HCT116 (cell line): Measurements from ENCODE around the gene CLIC3. TPM values are rescaled to one million over a fixed set of nuclear protein-coding genes. Genes with fewer than 3 reads are reported as not detected.

Experiments
- ATAC-seq: fragments of 200-7000 bp; cut with Tn5 transposase; 2 replicates; pipeline ENCODE4 v1.9.1; 2020; ENCODE audit warnings: mild to moderate bottlenecking, moderate library complexity
- BruUV-seq: library from RNA; stranded (reverse); fragments of 400-500 nt; replicated peaks from 2 replicates; lab custom pipeline; 2021; lab: Mats Ljungman, UMichigan
- CTCF ChIA-PET: fragments of 300-600 bp; sonication (Branson Sonifier 250); formaldehyde crosslinking; loops from one replicate; lab custom pipeline; 2021; ENCODE audit warnings: antibody characterized with exemption; lab: Charles Lee
- POLR2A ChIA-PET: fragments of 300-600, 350-600 bp; sonication (Branson Sonifier 250); formaldehyde crosslinking; loops from one replicate; lab custom pipeline; 2021; ENCODE audit warnings: antibody characterized with exemption; lab: Charles Lee
- RAD21 ChIA-PET, 2 experiments: fragments of 300-600 bp; sonication (Branson Sonifier 250); formaldehyde crosslinking; loops; one replicate each; lab custom pipeline; 2023; ENCODE audit warnings: low total read pairs in 2 of 2; ENCODE audit not compliant: uncharacterized antibody in 2 of 2, unreplicated experiment in 2 of 2, low non-redundant PET in 1 of 2; lab: Charles Lee
- DNase-seq: peaks from one replicate; pipeline ENCODE4 v3.0.0-alpha.2; 2010; ENCODE audit warnings: low read depth, low spot score
- H2AFZ ChIP-seq: fragments of 200-600 bp; shearing (Covaris generic), sonication (generic); 2 replicates; pipeline ENCODE4 v1.6.1; 2017; ENCODE audit warnings: low read depth, mixed run types, mixed read lengths, antibody characterized with exemption, low read length; ENCODE audit not compliant: poor library complexity, severe bottlenecking
- H3K27ac ChIP-seq: 2 replicates; pipeline ENCODE4 v1.5.1; 2012; ENCODE audit warnings: low read depth, low read length
- H3K27me3 ChIP-seq: fragments of 200-600 bp; sonication (generic); 2 replicates; pipeline ENCODE4 v1.6.1; 2016; ENCODE audit warnings: mixed run types, low read length, mixed read lengths; ENCODE audit not compliant: insufficient read depth
- H3K36me3 ChIP-seq, 2 experiments: fragments of 200-500 bp in 1 of 2; fragments of 200-600 bp in 1 of 2; sonication (Bioruptor generic) in 1 of 2; sonication (generic) in 1 of 2; 2 replicates each; pipeline versions ENCODE4 v1.5.1 to v1.6.1; 2014 to 2016; ENCODE audit warnings: low read length in 2 of 2, inconsistent platforms in 1 of 2, mixed read lengths in 1 of 2, mixed run types in 1 of 2; ENCODE audit not compliant: insufficient read depth in 2 of 2, control insufficient read depth in 1 of 2
- H3K4me1 ChIP-seq, 2 experiments: fragments of 200-600 bp in 1 of 2; sonication (generic) in 1 of 2; 2 replicates each; pipeline versions ENCODE4 v1.5.1 to v1.6.1; 2012 to 2017; ENCODE audit warnings: low read length in 2 of 2, inconsistent platforms in 1 of 2, mild to moderate bottlenecking in 1 of 2, mixed read lengths in 1 of 2, mixed run types in 1 of 2, moderate library complexity in 1 of 2; ENCODE audit not compliant: insufficient read depth in 2 of 2, control insufficient read depth in 1 of 2
- H3K4me2 ChIP-seq: fragments of 200-600 bp; sonication (generic); 2 replicates; pipeline ENCODE4 v1.6.1; 2017; ENCODE audit warnings: mixed run types, low read length, mixed read lengths
- H3K4me3 ChIP-seq, 2 experiments: fragments of 200-600 bp in 1 of 2; sonication (generic) in 1 of 2; replicated peaks in 1 of 2; 2 replicates each; pipeline ENCODE4 v1.5.1; 2011 to 2016; ENCODE audit warnings: low read length in 2 of 2, control low read depth in 1 of 2, low read depth in 1 of 2, mild to moderate bottlenecking in 1 of 2, mixed read lengths in 1 of 2, mixed run types in 1 of 2
- H3K79me2 ChIP-seq: fragments of 200-600 bp; sonication (generic); 2 replicates; pipeline ENCODE4 v1.6.1; 2017; ENCODE audit warnings: mild to moderate bottlenecking, mixed run types, low read length, moderate library complexity, mixed read lengths; ENCODE audit not compliant: insufficient read depth
- H3K9ac ChIP-seq: fragments of 200-600 bp; sonication (generic); 2 replicates; pipeline ENCODE4 v1.6.1; 2016; ENCODE audit warnings: low read length, mixed read lengths
- H3K9me2 ChIP-seq: fragments of 200-600 bp; sonication (generic), shearing (Covaris generic); 2 replicates; pipeline ENCODE4 v1.6.1; 2017; ENCODE audit warnings: mixed run types, mild to moderate bottlenecking, moderate library complexity; ENCODE audit not compliant: insufficient read depth
- H3K9me3 ChIP-seq, 2 experiments: fragments of 200-500 bp in 1 of 2; fragments of 200-600 bp in 1 of 2; sonication (Bioruptor generic) in 1 of 2; sonication (generic) in 1 of 2; 2 replicates each; pipeline ENCODE4 v1.6.1; 2014 to 2017; ENCODE audit warnings: low read length in 2 of 2, mixed read lengths in 2 of 2, inconsistent platforms in 1 of 2, low read depth in 1 of 2, mild to moderate bottlenecking in 1 of 2, mixed run types in 1 of 2, moderate library complexity in 1 of 2; ENCODE audit not compliant: control insufficient read depth in 1 of 2, insufficient read depth in 1 of 2
- H4K20me1 ChIP-seq: fragments of 200-600 bp; sonication (generic), shearing (Covaris generic); 2 replicates; pipeline ENCODE4 v1.6.1; 2017; ENCODE audit warnings: mixed run types, mild to moderate bottlenecking, moderate library complexity; ENCODE audit not compliant: insufficient read depth
- CBX3 ChIP-seq: IDR thresholded peaks from 2 replicates; pipeline ENCODE4 v1.6.1; 2012; ENCODE audit warnings: low read depth
- CEBPB ChIP-seq: IDR thresholded peaks from 2 replicates; pipeline ENCODE4 v1.6.1; 2012; ENCODE audit warnings: low read depth
- ELF1 ChIP-seq: IDR thresholded peaks from 2 replicates; pipeline ENCODE4 v1.6.1; 2012; ENCODE audit warnings: low read depth, borderline replicate concordance
- EZH2 ChIP-seq: fragments of 200-600 bp; sonication (generic); IDR thresholded peaks from 2 replicates; pipeline ENCODE4 v1.6.1; 2017; ENCODE audit warnings: antibody characterized with exemption, mixed run types
- FOSL1 ChIP-seq: IDR thresholded peaks from 2 replicates; pipeline ENCODE4 v1.6.1; 2012; ENCODE audit warnings: low read depth
- JUND ChIP-seq: IDR thresholded peaks from 2 replicates; pipeline ENCODE4 v1.6.1; 2012
- POLR2A ChIP-seq: IDR thresholded peaks from 2 replicates; pipeline ENCODE4 v1.7.0; 2011; ENCODE audit warnings: borderline replicate concordance; ENCODE audit not compliant: insufficient read depth, insufficient read length; ENCODE audit errors: extremely low read depth
- POLR2AphosphoS5 ChIP-seq: IDR thresholded peaks from 2 replicates; pipeline ENCODE4 v1.6.1; 2011; ENCODE audit warnings: mild to moderate bottlenecking, low read depth, low read length, moderate library complexity
- REST ChIP-seq: IDR thresholded peaks from 2 replicates; pipeline ENCODE4 v1.6.1; 2012; ENCODE audit warnings: low read depth
- SP1 ChIP-seq: IDR thresholded peaks from 2 replicates; pipeline ENCODE4 v1.6.1; 2012; ENCODE audit warnings: low read depth
- SRF ChIP-seq: IDR thresholded peaks from 2 replicates; pipeline ENCODE4 v1.6.1; 2012; ENCODE audit warnings: low read depth
- TCF7L2 ChIP-seq: IDR thresholded peaks from 2 replicates; pipeline ENCODE4 v1.7.0; 2011; ENCODE audit warnings: borderline replicate concordance, inconsistent platforms; ENCODE audit not compliant: insufficient read depth, insufficient read length; ENCODE audit errors: extremely low read depth
- YY1 ChIP-seq: IDR thresholded peaks from 2 replicates; pipeline ENCODE4 v1.6.1; 2011; ENCODE audit warnings: low read length, low read depth, moderate library complexity, mild to moderate bottlenecking; ENCODE audit not compliant: insufficient replicate concordance; ENCODE audit errors: extremely low read depth
- ZFX ChIP-seq: fragments of 450-650 bp; IDR thresholded peaks from 2 replicates; pipeline ENCODE4 v1.6.1; 2017
- ZNF274 ChIP-seq: fragments of 200-500 bp; sonication (Bioruptor generic); IDR thresholded peaks from 2 replicates; pipeline ENCODE4 v1.6.1; 2014; ENCODE audit warnings: mild to moderate bottlenecking, low read depth, low read length, inconsistent platforms
- intact Hi-C: fragments of 100-400 bp; cut with micrococcal nuclease; formaldehyde crosslinking; loops from 2 replicates; pipeline ENCODE4 v1.10.0; 2022
- total RNA-seq: library from RNA; stranded (reverse); gene quantifications from one replicate; pipeline ENCODE4 v1.2.1, GENCODE V29; 2021; ENCODE audit not compliant: unreplicated experiment
- TF ChIP-seq, protein P1 (sequence below): IDR thresholded peaks from 2 replicates; pipeline ENCODE4 v1.6.1; 2012
- TF ChIP-seq, protein P2 (sequence below): IDR thresholded peaks from 2 replicates; pipeline ENCODE4 v1.6.1; 2012
- TF ChIP-seq, protein P3 (sequence below), 3 experiments: fragments of 200-600 bp in 1 of 3; sonication (generic) in 1 of 3; IDR thresholded peaks in 2 of 3; conservative IDR thresholded peaks in 1 of 3; 2 replicates each; pipeline ENCODE4 v1.5.1; 2012 to 2017; ENCODE audit warnings: low read depth in 2 of 3, low read length in 2 of 3, antibody characterized with exemption in 1 of 3, borderline replicate concordance in 1 of 3, control low read depth in 1 of 3, mild to moderate bottlenecking in 1 of 3, mixed read lengths in 1 of 3, mixed run types in 1 of 3, moderate library complexity in 1 of 3; ENCODE audit not compliant: insufficient read depth in 1 of 3

CLIC3 gene
- total RNA-seq, 1 experiment from 2014 or later = 8.4 TPM

- TF ChIP-seq, protein P1, sequence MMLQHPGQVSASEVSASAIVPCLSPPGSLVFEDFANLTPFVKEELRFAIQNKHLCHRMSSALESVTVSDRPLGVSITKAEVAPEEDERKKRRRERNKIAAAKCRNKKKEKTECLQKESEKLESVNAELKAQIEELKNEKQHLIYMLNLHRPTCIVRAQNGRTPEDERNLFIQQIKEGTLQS = no peak
- TF ChIP-seq SP1 (no peak), TCF7L2 (no peak), CBX3 (no peak), ZNF274 (no peak)
These were observed 19.6 kb upstream of the CLIC3 start (continued) for GRCh38 chr9:137015976-137016375.

- no peak overlapping the region for H3K4me3 ChIP-seq
- H3K9me3 ChIP-seq = no peaks in the 10 kb centered on the region
- H3K79me2 ChIP-seq = no peaks in the 10 kb centered on the region
- no peaks in the 10 kb centered on the region for H4K20me1 ChIP-seq
- no peak overlapping the region for H3K4me2 ChIP-seq
- POLR2A ChIA-PET = no interaction called here
- no peaks in the 10 kb centered on the region for H3K9me2 ChIP-seq
- CTCF ChIA-PET = no interaction called here
- H3K36me3 ChIP-seq = peaks cover 19 to 34% of the 10 kb centered on the region in 2 experiments; a peak in 3 of 4 replicates
- RAD21 ChIA-PET = no interaction called here
- H3K27ac ChIP-seq = no peak overlapping the region
- intact Hi-C loops = no loop called here
- no peak overlapping the region for H2AFZ ChIP-seq
- BruUV-seq = no TSS peak
- ATAC-seq = no peak
- no peak for TF ChIP-seq SP1
- no peak for TF ChIP-seq POLR2A
- TF ChIP-seq SRF = no peak
- TF ChIP-seq, protein P2, sequence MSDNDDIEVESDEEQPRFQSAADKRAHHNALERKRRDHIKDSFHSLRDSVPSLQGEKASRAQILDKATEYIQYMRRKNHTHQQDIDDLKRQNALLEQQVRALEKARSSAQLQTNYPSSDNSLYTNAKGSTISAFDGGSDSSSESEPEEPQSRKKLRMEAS = no peak
- TF ChIP-seq FOSL1 = no peak
- TF ChIP-seq POLR2AphosphoS5 = no peak
- TF ChIP-seq JUND = no peak
- no peak for TF ChIP-seq EZH2
- TF ChIP-seq, protein P3, sequence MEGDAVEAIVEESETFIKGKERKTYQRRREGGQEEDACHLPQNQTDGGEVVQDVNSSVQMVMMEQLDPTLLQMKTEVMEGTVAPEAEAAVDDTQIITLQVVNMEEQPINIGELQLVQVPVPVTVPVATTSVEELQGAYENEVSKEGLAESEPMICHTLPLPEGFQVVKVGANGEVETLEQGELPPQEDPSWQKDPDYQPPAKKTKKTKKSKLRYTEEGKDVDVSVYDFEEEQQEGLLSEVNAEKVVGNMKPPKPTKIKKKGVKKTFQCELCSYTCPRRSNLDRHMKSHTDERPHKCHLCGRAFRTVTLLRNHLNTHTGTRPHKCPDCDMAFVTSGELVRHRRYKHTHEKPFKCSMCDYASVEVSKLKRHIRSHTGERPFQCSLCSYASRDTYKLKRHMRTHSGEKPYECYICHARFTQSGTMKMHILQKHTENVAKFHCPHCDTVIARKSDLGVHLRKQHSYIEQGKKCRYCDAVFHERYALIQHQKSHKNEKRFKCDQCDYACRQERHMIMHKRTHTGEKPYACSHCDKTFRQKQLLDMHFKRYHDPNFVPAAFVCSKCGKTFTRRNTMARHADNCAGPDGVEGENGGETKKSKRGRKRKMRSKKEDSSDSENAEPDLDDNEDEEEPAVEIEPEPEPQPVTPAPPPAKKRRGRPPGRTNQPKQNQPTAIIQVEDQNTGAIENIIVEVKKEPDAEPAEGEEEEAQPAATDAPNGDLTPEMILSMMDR (IDR thresholded peaks at IDR 0.05 in 2 of 3, conservative IDR thresholded peaks at IDR 0.05 in 1 of 3; ENCODE audit: borderline replicate concordance in 1 of 3, insufficient read depth in 1 of 3, low read depth in 2 of 3, low read length in 2 of 3) = no peak
- TF ChIP-seq TCF7L2 = no peak
- TF ChIP-seq CBX3 = no peak
- TF ChIP-seq ELF1 = no peak
- no peak for TF ChIP-seq YY1
- TF ChIP-seq CEBPB = no peak
- TF ChIP-seq ZNF274 = no peak
- no peak for TF ChIP-seq ZFX
- TF ChIP-seq REST = no peak
- H3K27me3 ChIP-seq = no peaks in the 10 kb centered on the region
- no peak overlapping the region for H3K9ac ChIP-seq
- H3K4me1 ChIP-seq = no peaks in the 10 kb centered on the region
- no peak for DNase-seq
These were observed 19.2 kb upstream of the CLIC3 start for GRCh38 chr9:137015540-137015930.
